H1 (cell line): Measurements from ENCODE around the gene ATPAF2. TPM values are rescaled to one million over a fixed set of nuclear protein-coding genes. Genes with fewer than 3 reads are reported as not detected.

Experiments used
- CHD1 ChIP-seq: IDR thresholded peaks from 2 replicates; pipeline ENCODE4 v1.6.1; 2012; ENCODE audit warnings: low read depth, low read length, improper control_type of control experiment
- CHD7 ChIP-seq: fragments of 300-600 bp; sonication (generic); IDR thresholded peaks from 2 replicates; pipeline ENCODE4 v1.7.1; 2012; ENCODE audit warnings: low read length, moderate library complexity, mild to moderate bottlenecking, inconsistent platforms; ENCODE audit not compliant: insufficient replicate concordance
- polyA plus RNA-seq, 7 experiments: library from polyadenylated mRNA; depleted of rRNA in 3 of 7; stranded (reverse) in 5 of 7; unstranded in 2 of 7; fragments of >200 nt in 5 of 7; fragments of 200-250 nt in 2 of 7; gene quantifications; 1 replicate in 5 of 7; 2 replicates in 1 of 7; 4 replicates in 1 of 7; pipeline versions ENCODE4 v1.2.1 to v1.2.3, GENCODE V29; 2011 to 2013; ENCODE audit warnings: missing spikeins in 2 of 7, mixed read lengths in 2 of 7
- total RNA-seq: library from RNA; stranded (reverse); fragmentation: NEBNext Ultra II Directional; extraction: Animal tissue kit (Norgen Biotek cat#: 25700); gene quantifications from 2 replicates; pipeline ENCODE4 v1.2.1, GENCODE V29; 2021

The ATPAF2 gene
- total and polyA plus RNA-seq, 2 of the 8 experiments (the other 6 are each of a cell fraction or from before 2014, with no cell fraction given) = 19.6 to 22.9 TPM

GRCh38 chr17:17981330-17981729, 57.6 kb downstream of the ATPAF2 start (continued):
- TF ChIP-seq CHD7 = no peak
- no peak for TF ChIP-seq CHD1
